ENCODE measurements around the gene PRDM1. TPM values are rescaled to one million over a fixed set of nuclear protein-coding genes. Genes with fewer than 3 reads are reported as not detected.

The PRDM1 gene
- total RNA-seq, 4 donors from 2014 or later, result 1.0 to 20.7 (median 7.0) TPM

DNA sequence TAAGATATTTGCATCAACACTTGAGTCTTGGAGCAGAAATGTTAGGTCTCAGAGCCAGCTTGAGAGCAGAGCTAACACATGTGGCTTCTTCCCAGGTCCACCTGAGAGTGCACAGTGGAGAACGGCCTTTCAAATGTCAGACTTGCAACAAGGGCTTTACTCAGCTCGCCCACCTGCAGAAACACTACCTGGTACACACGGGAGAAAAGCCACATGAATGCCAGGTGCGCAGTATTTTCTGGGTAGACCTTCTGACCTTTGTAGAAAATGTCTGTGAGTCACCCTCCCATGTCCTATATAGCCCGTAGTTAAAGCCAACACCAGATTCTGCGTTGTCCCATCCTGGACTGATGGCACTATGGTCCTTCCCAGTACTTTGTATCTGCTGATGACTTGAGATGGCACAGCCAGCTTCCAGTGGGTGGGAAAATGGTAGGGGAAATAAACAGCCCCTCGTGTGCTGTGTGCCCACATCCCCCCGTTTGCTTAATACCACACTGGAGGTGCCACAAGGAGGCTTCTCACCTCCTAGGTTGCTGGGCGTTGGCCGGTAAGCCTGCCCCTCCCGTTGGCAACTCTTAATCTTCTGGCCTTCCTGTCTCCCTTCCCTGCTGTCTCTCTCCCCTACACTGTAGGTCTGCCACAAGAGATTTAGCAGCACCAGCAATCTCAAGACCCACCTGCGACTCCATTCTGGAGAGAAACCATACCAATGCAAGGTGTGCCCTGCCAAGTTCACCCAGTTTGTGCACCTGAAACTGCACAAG lies 20.3 kb downstream of the PRDM1 start:
- Histone ChIP-seq H3K27ac (no peak overlapping the region), H3K36me3 (no peaks in the 10 kb centered on the region), H3K9me3 (no peaks in the 10 kb centered on the region), H3K4me3 (no peak overlapping the region), H3K27me3 (no peaks in the 10 kb centered on the region), H3K4me1 (no peaks in the 10 kb centered on the region)
- TF ChIP-seq POLR2A (IDR thresholded peaks at IDR 0.05), result no peak
- TF ChIP-seq, protein P1, sequence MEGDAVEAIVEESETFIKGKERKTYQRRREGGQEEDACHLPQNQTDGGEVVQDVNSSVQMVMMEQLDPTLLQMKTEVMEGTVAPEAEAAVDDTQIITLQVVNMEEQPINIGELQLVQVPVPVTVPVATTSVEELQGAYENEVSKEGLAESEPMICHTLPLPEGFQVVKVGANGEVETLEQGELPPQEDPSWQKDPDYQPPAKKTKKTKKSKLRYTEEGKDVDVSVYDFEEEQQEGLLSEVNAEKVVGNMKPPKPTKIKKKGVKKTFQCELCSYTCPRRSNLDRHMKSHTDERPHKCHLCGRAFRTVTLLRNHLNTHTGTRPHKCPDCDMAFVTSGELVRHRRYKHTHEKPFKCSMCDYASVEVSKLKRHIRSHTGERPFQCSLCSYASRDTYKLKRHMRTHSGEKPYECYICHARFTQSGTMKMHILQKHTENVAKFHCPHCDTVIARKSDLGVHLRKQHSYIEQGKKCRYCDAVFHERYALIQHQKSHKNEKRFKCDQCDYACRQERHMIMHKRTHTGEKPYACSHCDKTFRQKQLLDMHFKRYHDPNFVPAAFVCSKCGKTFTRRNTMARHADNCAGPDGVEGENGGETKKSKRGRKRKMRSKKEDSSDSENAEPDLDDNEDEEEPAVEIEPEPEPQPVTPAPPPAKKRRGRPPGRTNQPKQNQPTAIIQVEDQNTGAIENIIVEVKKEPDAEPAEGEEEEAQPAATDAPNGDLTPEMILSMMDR (IDR thresholded peaks at IDR 0.05), result no peak
- no peak for DNase-seq
- intact Hi-C loops (cut with DNase I; ENCODE audit: low total_unique reads), result no loop called here

DNA sequence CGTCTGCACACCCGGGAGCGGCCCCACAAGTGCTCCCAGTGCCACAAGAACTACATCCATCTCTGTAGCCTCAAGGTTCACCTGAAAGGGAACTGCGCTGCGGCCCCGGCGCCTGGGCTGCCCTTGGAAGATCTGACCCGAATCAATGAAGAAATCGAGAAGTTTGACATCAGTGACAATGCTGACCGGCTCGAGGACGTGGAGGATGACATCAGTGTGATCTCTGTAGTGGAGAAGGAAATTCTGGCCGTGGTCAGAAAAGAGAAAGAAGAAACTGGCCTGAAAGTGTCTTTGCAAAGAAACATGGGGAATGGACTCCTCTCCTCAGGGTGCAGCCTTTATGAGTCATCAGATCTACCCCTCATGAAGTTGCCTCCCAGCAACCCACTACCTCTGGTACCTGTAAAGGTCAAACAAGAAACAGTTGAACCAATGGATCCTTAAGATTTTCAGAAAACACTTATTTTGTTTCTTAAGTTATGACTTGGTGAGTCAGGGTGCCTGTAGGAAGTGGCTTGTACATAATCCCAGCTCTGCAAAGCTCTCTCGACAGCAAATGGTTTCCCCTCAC lies 21.0 kb downstream of the PRDM1 start:
- Histone ChIP-seq H3K36me3 (no peaks in the 10 kb centered on the region), H3K27me3 (no peaks in the 10 kb centered on the region), H3K27ac (no peak overlapping the region)

DNA sequence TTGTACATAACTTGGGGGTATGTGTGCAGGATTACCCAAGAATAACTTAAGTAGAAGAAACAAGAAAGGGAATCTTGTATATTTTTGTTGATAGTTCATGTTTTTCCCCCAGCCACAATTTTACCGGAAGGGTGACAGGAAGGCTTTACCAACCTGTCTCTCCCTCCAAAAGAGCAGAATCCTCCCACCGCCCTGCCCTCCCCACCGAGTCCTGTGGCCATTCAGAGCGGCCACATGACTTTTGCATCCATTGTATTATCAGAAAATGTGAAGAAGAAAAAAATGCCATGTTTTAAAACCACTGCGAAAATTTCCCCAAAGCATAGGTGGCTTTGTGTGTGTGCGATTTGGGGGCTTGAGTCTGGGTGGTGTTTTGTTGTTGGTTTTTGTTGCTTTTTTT lies 22.0 kb downstream of the PRDM1 start:
- Histone ChIP-seq H3K9me3 (no peaks in the 10 kb centered on the region), H3K27ac (no peak overlapping the region), H3K4me3 (no peak overlapping the region), H3K36me3 (no peaks in the 10 kb centered on the region), H3K27me3 (no peaks in the 10 kb centered on the region), H3K4me1 (no peaks in the 10 kb centered on the region)
- intact Hi-C loops (cut with DNase I; ENCODE audit: low total_unique reads), result no loop called here
- TF ChIP-seq, protein P1 (IDR thresholded peaks at IDR 0.05), result no peak
- no peak for TF ChIP-seq POLR2A (IDR thresholded peaks at IDR 0.05)
- no peak for DNase-seq

More for the DNA sequence above, 21.0 kb downstream of the PRDM1 start:
- Histone ChIP-seq H3K4me1 (no peaks in the 10 kb centered on the region), H3K9me3 (no peaks in the 10 kb centered on the region), H3K4me3 (no peak overlapping the region)
- no peak for DNase-seq
- no peak for TF ChIP-seq POLR2A (IDR thresholded peaks at IDR 0.05)
- TF ChIP-seq, protein P1 (IDR thresholded peaks at IDR 0.05), result no peak
- intact Hi-C loops (cut with DNase I; ENCODE audit: low total_unique reads), result no loop called here

DNA sequence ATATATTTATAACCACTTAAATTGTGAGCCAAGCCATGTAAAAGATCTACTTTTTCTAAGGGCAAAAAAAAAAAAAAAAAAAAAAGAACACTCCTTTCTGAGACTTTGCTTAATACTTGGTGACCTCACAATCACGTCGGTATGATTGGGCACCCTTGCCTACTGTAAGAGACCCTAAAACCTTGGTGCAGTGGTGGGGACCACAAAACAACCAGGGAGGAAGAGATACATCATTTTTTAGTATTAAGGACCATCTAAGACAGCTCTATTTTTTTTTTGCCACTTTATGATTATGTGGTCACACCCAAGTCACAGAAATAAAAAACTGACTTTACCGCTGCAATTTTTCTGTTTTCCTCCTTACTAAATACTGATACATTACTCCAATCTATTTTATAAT lies 22.9 kb downstream of the PRDM1 start:
- no peak overlapping the region for H3K4me3 ChIP-seq
- no peak overlapping the region for H3K27ac ChIP-seq
- no peak for TF ChIP-seq POLR2A (IDR thresholded peaks at IDR 0.05)
- TF ChIP-seq, protein P1 (IDR thresholded peaks at IDR 0.05), result no peak
- H3K4me1 ChIP-seq, result no peaks in the 10 kb centered on the region
- intact Hi-C loops (cut with DNase I; ENCODE audit: low total_unique reads), result no loop called here
- H3K27me3 ChIP-seq, result no peaks in the 10 kb centered on the region
- DNase-seq, result no peak
- no peaks in the 10 kb centered on the region for H3K9me3 ChIP-seq
- no peaks in the 10 kb centered on the region for H3K36me3 ChIP-seq

DNA sequence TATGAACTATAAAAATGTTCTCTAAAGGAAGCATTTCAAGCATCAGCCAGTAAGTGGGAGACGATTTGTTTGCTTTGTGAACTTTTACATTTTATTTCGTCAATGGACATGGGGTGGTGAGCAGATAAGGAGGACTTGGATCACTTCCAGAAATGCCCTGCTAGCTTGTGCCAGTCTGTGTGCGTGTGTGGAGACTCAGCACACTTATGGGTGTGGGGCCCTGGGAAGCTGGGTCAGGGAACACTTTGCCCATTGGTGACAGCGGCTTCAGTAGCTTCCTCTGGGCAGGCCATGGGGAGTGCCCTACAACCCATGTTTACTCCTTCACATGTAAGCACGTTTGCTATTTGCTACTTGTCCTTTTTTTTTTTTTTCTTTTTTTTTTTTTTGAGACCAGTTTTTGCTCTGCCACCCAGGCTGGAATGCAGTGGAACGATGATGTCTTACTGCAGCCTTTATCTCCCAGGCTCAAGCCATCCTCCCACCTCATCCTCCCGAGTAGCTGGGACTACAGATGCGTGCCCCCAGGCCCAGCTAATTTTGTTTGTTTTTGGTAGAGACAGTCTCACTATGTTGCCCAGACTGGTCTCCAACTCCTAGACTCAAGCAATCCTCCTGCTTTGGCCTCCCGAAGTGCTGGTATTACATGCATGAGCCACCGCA lies 24.2 kb downstream of the PRDM1 start:
- no peaks in the 10 kb centered on the region for H3K27me3 ChIP-seq
- H3K36me3 ChIP-seq, result no peaks in the 10 kb centered on the region
- no peaks in the 10 kb centered on the region for H3K4me1 ChIP-seq
- H3K27ac ChIP-seq, result no peak overlapping the region
- intact Hi-C loops (cut with DNase I; ENCODE audit: low total_unique reads), result no loop called here
- no peak overlapping the region for H3K4me3 ChIP-seq
- no peak for DNase-seq
- H3K9me3 ChIP-seq, result no peaks in the 10 kb centered on the region
- no peak for TF ChIP-seq POLR2A (IDR thresholded peaks at IDR 0.05)
- TF ChIP-seq, protein P1 (IDR thresholded peaks at IDR 0.05), result no peak

Measured in uterus (tissue), 4 donors.